NB4 (cell line): Measurements from ENCODE around the gene LCE1E.

Experiments
- CTCF ChIP-seq: IDR thresholded peaks from one replicate; pipeline ENCODE4 v1.5.1; 2012; ENCODE audit warnings: low read depth, low read length
- POLR2A ChIP-seq: IDR thresholded peaks from 2 replicates; pipeline ENCODE4 v1.6.1; 2011; ENCODE audit warnings: mild to moderate bottlenecking; ENCODE audit not compliant: insufficient read length; ENCODE audit errors: extremely low read depth

GRCh38 chr1:152827173-152827572, 41.1 kb downstream of the LCE1E start, which contains the start of gene LCE1A:
- no peak for TF ChIP-seq POLR2A
- no peak for TF ChIP-seq CTCF
